NCI-H2107 treated with DMSO at 0.1 percent for 48 hours (cell line): ENCODE data around the gene PTS.
"Not testable (repeated sequence)": the region's sequence is repeated elsewhere in the genome, so short reads cannot be mapped to it uniquely, and the experiment has no call there.

ENCODE experiments used
- DNase-seq: peaks from one replicate; lab custom pipeline; 2025; ENCODE audit not compliant: unreplicated experiment; lab: John Stamatoyannopoulos, UW

PTS gene

GRCh38 chr11:112226062-112226830, at the start of gene PTS:
PTS (plus strand) TSS chr11:112226428; CDS start chr11:112226444, 16 bp downstream.
- peak; percentile 50 for DNase-seq

GRCh38 chr11:112177589-112177988, 48.6 kb upstream of the PTS start:
- DNase-seq = no peak

DNA sequence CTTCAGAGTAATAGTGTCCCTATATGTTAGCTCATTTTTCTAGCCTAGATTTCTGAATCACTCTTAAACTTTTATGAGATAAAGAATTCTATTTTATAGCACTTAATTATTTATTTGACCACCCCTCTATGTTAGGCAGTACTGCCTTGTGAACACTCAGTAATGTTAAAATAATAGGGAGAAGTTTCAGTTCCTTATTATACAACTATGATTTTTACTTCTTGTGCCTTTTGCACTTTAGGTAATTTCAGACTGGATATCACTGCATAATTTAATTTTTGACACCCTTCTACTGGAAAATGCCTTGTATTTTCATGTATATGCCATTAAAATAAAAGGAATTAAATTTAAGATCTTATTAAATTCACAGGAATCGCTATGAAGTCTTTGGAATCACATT, 47.8 kb upstream of the PTS start:
- no peak for DNase-seq

DNA sequence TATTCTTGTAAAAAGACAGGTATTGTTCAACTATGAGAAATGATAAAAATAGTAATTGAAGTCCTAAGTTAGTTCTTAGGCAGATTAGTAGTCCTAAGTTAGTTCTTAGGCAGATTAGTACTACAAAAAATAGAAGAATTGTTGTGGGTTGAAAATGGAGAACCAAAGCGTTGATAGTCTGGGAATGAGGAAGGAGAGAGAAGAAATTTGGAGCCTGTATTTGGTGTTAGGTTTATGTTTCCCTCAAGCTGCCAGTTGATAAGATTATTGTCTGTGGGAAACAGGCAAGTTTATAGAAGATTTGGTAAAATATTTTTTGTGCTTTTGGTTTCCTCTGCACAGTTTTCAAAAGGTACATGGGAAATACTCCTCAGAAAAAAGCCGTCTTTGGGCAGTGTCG, 47.3 kb upstream of the PTS start:
- no peak for DNase-seq

DNA sequence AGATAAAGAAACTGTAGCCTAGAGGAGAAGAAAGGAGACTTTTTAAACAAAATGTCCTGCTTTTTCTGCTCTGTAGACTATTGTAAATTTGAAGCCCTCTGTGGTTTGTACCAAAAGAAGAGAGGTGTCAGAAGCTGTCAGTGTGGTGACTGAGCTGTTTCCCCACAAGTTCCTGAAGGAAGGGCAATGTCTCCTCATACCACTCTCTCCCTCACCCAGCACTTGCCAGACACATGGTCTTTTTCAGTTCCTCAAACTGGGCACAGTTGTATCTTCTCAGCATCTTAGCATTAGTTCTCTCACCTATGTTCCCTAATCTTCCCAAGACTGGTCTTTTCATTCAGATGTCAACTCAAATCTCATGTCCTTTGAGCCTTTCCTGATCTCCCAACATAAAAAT, 46.6 kb upstream of the PTS start:
- DNase-seq = no peak

DNA sequence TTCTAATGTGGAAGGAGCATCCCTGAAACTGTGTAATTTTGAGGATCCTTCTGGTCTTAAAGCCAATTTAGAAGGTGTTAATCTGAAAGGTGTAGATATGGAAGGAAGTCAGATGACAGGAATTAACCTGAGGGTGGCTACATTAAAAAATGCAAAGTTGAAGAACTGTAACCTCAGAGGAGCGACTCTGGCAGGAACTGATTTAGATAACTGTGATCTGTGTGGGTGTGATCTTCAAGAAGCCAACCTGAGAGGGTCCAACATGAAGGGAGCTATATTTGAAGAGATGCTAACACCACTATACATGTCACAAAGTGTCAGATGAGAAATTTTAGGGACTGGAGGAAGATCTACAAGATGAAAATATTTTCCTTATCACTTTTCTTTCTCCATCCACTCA, 43.4 kb upstream of the PTS start:
- DNase-seq = no peak

DNA sequence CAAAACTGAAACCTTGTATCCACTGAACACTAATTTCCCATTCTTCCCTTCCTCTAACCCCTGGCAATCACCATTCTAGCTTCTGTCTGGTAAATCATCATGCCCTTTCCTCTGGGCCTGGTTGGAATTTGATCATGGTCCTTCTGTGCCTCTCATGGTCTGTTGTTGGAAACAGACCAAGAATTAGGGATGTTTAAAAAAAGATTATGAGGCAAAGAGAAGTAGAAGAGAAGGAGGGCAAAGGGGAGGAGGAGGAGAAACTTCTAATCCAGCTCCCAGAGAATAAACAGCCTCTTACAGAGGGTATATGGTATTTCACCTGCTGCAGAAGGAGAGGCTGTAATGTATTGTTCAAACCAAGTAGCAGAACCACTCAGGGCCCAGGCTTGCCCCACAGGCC, 40.3 kb upstream of the PTS start:
- no peak for DNase-seq

- no peak for DNase-seq
Measured at GRCh38 chr11:112186304-112186703, 39.9 kb upstream of the PTS start.

DNA sequence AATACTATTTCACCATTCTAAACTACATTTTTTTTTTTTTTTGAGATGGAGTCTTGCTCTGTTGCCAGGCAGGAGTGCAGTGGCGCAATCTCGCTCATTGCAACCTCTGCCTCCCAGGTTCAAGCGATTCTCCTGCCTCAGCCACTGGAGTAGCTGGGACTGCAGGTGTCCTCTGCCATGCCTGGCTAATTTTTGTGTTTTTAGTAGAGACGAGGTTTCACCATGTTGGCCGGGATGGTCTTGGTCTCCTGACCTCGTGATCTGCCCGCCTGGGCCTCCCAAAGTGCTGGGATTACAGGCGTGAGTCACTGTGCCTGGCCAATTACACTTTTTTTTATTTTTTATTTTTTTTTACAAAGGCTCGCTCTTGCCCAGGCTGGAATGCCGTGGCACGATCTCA, 31.1 kb upstream of the PTS start:
- DNase-seq = not testable (repeated sequence)

DNA sequence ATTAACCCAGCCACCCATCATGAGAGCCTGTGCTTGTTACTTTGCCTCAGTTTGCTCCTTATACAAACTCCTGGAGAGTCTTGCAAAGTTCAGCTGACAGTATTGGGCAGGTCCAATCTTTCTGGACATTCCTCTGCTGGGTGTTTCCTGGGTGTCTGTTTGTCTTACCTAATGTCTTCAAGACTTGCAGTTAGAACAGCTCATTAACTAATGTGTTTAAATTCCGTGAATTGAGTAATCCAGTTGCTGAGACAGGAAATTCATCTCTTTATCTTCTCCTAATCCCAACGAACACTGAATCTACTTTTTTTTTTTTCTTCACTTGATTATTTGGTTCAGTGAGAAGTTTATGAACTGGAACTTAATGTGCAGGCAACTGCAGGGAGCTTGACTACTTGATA, 30.3 kb upstream of the PTS start:
- no peak for DNase-seq

- DNase-seq = no peak
Measured at GRCh38 chr11:112196519-112197087, 29.6 kb upstream of the PTS start.

- not testable (repeated sequence) for DNase-seq
Measured at GRCh38 chr11:112199101-112199500, 27.1 kb upstream of the PTS start.

DNA sequence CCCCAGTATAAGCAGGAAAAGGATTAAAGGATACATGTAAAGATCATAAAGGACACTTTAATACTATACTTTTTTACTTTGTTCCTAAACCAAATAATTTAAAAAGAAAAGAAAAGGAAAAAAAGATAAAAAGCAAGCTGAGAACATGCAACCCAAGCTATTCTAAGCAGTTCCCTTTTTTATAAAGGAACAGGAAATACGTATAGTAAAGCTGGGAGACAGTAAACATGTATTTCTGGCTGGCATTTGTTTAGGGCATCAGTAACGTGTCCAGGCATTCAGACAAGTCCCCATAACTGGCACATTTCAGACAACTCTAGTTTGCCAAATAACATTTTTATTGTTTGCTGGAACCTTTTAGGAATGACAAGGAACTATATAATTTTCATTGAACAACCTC, 26.0 kb upstream of the PTS start:
- no peak for DNase-seq

DNA sequence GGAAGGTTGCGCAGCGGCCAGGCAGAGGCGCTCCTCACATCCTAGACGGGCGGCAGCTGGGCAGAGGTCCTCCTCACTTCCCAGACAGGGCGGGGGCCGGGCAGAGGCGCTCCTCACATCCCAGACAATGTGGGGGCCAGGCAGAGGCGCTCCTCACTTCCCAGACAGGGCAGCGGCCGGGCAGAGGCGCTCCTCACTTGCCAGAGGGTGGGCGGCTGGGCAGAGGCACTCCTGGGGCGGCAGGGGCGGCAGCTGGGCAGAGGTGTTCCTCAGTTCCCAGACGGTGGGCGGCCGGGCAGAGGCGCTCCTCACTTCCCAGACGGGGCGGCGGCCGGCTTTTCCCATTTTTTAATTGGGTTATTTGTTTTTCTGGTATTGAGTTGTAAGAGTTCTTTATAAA, 20.2 kb upstream of the PTS start:
- no peak for DNase-seq

GRCh38 chr11:112210890-112211289, 15.3 kb upstream of the PTS start:
- no peak for DNase-seq

GRCh38 chr11:112211536-112211935, 14.7 kb upstream of the PTS start:
- no peak for DNase-seq

DNA sequence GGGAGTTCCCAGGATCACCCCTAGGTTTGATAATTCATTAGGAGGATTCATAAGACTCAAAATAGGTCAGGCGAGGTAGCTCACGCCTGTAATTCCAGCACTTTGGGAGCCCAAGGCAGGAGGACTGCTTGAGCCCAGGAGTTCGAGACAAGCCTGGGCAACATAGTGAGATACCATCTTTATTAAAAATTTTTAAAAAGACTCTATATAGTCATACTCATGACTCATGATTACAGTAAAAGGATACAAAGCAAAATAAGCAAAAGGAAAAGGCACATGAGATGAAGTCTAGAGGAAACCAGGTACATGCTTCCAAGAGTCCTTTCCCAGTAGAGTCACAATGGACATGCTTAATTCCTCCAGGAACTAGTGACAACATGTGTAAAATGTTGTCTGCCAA, 13.9 kb upstream of the PTS start:
- no peak for DNase-seq

DNA sequence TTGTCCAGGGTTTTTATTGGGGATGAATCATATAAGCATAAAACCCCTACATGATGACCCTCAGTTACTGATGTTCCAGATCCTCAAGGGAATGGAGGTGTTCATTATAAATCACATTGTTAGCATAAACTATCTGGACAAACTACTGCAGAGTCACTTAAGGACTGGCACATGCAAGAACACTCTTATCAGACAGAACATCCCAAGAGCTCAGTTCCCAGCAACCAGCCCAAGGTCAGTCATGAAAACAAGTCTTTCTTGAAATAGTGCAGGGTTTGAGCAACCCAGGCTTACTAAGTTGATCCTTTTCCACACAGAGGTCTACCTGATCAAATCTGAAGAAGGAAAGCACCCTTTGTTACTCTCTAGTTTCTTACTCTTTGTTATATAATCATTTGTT, 13.5 kb upstream of the PTS start:
- no peak for DNase-seq

DNA sequence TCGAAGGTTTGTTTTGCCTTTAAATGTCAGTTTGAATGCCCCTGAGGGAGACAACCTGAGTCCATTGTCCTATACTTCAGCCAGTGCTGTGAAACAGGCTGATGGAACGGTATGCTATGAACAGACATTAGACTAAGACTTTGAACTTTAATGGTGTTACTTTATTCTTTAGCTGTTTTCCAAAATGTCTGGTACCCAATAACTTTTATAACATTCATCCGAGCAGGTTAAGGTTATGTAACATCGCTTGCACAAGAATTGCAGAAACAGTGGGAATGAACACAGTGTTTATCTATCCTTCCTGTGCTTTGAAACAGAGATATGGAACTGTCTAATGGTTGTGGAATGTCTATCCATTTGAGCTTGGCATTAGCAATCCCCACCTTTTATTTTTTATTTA, 12.5 kb upstream of the PTS start:
- no peak for DNase-seq

- DNase-seq = no peak
Measured at GRCh38 chr11:112215621-112216020, 10.6 kb upstream of the PTS start.

DNA sequence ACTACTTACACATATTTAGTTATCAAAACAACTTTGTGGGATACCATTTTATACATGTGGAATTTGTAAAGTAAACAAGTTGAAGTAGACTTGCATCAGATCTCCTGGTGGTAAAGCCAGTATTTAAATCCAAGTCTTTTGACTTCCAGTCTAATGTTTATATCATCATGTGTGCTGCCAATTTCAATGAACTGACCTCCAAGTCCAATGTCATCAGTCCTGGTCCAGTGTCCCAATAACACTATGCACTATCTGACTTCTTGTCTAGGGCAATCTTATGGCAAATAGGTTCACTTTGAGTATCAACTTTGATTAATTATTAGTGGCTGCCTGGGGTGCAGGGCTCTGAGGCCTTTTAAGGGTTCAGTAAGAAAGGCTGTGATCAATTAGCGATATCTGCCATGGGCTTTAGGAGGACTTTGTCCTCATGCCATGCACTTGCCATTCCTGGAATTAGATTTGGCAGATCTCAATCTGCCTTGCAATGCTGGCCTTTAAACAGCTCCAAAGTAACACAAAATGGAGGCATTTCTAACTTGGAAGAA, 9.6 kb upstream of the PTS start:
- DNase-seq = no peak

DNA sequence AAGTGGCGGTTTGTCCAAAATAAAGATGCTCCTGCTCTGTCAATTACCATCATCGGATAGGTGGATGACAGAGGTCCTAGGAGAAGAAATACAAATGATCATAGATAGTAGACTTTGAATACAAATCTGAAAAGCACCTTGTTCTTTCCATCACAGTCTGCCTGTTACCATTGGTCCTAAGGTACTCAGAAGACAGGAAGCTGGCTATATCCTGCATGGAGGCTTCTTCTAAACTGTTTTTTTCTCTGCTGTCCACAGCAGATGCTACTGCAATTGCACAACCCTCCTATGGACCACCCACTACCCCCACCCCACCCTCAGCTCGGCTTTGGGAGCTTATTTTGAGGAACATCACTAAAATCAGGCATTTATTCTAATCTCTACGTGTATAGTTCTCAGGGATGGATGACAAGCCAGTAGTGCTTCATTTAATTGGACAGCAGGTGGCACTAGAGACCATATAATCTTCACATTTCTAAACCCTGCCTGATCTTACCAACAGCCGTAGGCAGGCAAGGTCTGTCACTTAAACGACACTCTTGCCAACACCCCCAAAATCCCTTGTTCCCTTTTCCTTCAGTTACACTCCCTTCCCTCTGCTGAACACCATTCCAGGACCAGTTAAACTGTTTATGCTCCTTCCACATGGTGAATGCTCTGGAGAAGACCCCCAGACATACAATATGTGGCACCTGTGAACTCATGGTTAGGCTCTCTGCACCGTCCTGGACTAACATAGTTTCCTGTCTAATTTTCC, 6.6 kb upstream of the PTS start:
- DNase-seq = peak; percentile 70
